Heart right ventricle (tissue), 16 donors: ENCODE results near the gene ERCC6L2. TPM values are rescaled to one million over a fixed set of nuclear protein-coding genes. Genes with fewer than 3 reads are reported as not detected.

Source experiments
- ATAC-seq, 8 donors: fragments of 200-7000 bp; cut with Tn5 transposase; one replicate each; pipeline ENCODE4 v1.9.1; 2020; ENCODE audit warnings: mild to moderate bottlenecking in 8 of 8, moderate library complexity in 8 of 8, moderate number of reproducible peaks in 1 of 8
- DNase-seq, 2 donors: peaks; one replicate each; pipeline ENCODE4 v3.0.0-alpha.2; 2020
- H3K27ac ChIP-seq, 10 donors: fragments of 200-600 bp; sonication (generic) in 2 of 10; one replicate each; pipeline versions ENCODE4 v1.5.0 to v1.8.0; 2020 to 2022; ENCODE audit warnings: mild to moderate bottlenecking in 3 of 10
- H3K27me3 ChIP-seq, 7 donors: fragments of 200-600 bp; one replicate each; pipeline ENCODE4 v1.8.0; 2021 to 2022; ENCODE audit warnings: mild to moderate bottlenecking in 2 of 7
- H3K36me3 ChIP-seq, 9 donors: fragments of 200-600 bp; sonication (generic) in 1 of 9; one replicate each; pipeline versions ENCODE4 v1.5.0 to v1.8.0; 2020 to 2022; ENCODE audit warnings: mild to moderate bottlenecking in 2 of 9
- H3K4me1 ChIP-seq, 9 donors: fragments of 200-600 bp; sonication (generic) in 1 of 9; one replicate each; pipeline versions ENCODE4 v1.5.0 to v1.8.0; 2020 to 2022; ENCODE audit warnings: mild to moderate bottlenecking in 4 of 9
- H3K4me3 ChIP-seq, 10 donors: fragments of 200-600 bp; sonication (generic) in 2 of 10; one replicate each; pipeline versions ENCODE4 v1.5.0 to v1.8.0; 2020 to 2022; ENCODE audit warnings: mild to moderate bottlenecking in 7 of 10, moderate library complexity in 2 of 10
- H3K9me3 ChIP-seq, 11 donors: fragments of 200-600 bp in 10 of 11; sonication (generic) in 2 of 11; one replicate each; pipeline versions ENCODE4 v1.5.0 to v1.8.0; 2013 to 2022; ENCODE audit warnings: mild to moderate bottlenecking in 2 of 11, control low read depth in 1 of 11, moderate library complexity in 1 of 11
- WGBS, 2 donors: extraction: QIAGEN DNeasy Blood & Tissue Kit; methylation state at CpG; one replicate each; pipeline ENCODE4 v1.1.7; 2013; ENCODE audit warnings: inconsistent platforms in 1 of 2; 5-methylcytosine and 5-hydroxymethylcytosine counted together
- intact Hi-C, 10 donors: fragments of 100-400 bp; cut with DNase I; formaldehyde crosslinking; loops; one replicate each; pipeline versions ENCODE4 v1.11.1 to v1.14.2; 2022
- polyA plus RNA-seq, 2 donors: library from polyadenylated mRNA; stranded (reverse); fragments of 200-250 nt; gene quantifications; one replicate each; pipeline ENCODE4 v1.2.3, GENCODE V29; 2013
- total RNA-seq, 10 donors: library from RNA; stranded (reverse); fragmentation: NEBNext Ultra II Directional in 3 of 10; extraction: Animal tissue kit (Norgen Biotek cat#: 25700) in 3 of 10; gene quantifications; one replicate each; pipeline versions ENCODE4 v1.2.1 to v1.2.4, GENCODE V29; 2021 to 2023
- TF ChIP-seq, protein P1 (sequence below), 9 donors: fragments of 200-600 bp; sonication (generic) in 2 of 9; IDR thresholded peaks; one replicate each; pipeline versions ENCODE4 v1.5.0 to v1.8.0; 2021 to 2022; ENCODE audit warnings: antibody characterized with exemption in 9 of 9, mild to moderate bottlenecking in 5 of 9, moderate library complexity in 1 of 9
- donor health status: Arrhythmogenic right ventricular cardiomyopathy.
- donor health status: ischemic (EF 13 %, LVEDD 7.1; RV severe dilation, severe dysfunction).
- donor health status: healthy with polysubstance abuse.
- donor health status: DM: no; HTN: yes; CAD: no.
- donor health status: DM: no; HTN: no; CAD: no.
- donor health status: ischemic (EF 25% LVEDD 6.9; RV normal size, moderate dysfunction).
- donor health status: ischemic (EF 25% LVEDD 5.7; RV mildly dilated, moderate dysfunction).
- donor health status: healthy.
- donor health status: DM: yes; HTN: yes; CAD: no.
- donor health status: Ischemic cardiomyopathy.
- donor health status: ischemic (EF 35%, LVEDD 5.7; RV mildly dilated, moderate dysfunction).
- donor health status: nonischemic (EF 11% LVEDD 7.7; RV severe dilation, severe dysfunction).
- donor health status: DM: yes; HTN: yes; CAD: no.
- donor health status: PGD.
- donor health status: ischemic (EF 29% LVEDD 5.4; RV normal size, mild dysfunction).
- donor health status: nonischemic (EF 23%, LVEDD 6.1; RV moderate dilation, normal function).

The ERCC6L2 gene
- total and polyA plus RNA-seq, 12 donors = 4.6 to 37.5 (median 26.4) TPM

DNA sequence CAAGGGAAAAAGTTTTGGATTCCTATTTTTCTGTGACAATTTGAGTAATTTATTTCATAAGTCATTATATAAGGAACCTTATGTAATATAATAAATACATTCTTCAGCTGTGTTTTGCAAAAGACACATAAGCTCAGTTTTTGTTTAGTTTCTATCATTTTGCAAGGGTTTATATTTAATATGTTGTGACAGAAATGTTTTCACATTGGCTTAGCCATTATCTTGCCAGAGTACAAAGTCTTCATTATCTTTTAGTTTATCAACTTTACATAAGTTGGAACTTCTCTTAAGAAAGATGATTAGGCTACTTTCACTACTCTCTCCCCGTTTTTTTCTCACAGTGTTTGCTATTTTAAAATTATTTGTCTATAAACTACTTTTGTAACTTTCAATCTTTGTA, 54.8 kb downstream of the ERCC6L2 start:
- Histone ChIP-seq H3K4me3 (no peak overlapping the region), H3K4me1 (no peaks in the 10 kb centered on the region), H3K9me3 (no peaks in the 10 kb centered on the region), H3K27me3 (no peaks in the 10 kb centered on the region), H3K36me3 (peaks cover 0 to 95% (median 38%) of the 10 kb centered on the region in 9 donors), H3K27ac (no peak overlapping the region)
- 89 to 94% methylated on average over 1 of the region's 1 CpG for WGBS, 2 donors
- DNase-seq (no peak), ATAC-seq (no peak)
- intact Hi-C loops = no loop called here
- TF ChIP-seq, protein P1, sequence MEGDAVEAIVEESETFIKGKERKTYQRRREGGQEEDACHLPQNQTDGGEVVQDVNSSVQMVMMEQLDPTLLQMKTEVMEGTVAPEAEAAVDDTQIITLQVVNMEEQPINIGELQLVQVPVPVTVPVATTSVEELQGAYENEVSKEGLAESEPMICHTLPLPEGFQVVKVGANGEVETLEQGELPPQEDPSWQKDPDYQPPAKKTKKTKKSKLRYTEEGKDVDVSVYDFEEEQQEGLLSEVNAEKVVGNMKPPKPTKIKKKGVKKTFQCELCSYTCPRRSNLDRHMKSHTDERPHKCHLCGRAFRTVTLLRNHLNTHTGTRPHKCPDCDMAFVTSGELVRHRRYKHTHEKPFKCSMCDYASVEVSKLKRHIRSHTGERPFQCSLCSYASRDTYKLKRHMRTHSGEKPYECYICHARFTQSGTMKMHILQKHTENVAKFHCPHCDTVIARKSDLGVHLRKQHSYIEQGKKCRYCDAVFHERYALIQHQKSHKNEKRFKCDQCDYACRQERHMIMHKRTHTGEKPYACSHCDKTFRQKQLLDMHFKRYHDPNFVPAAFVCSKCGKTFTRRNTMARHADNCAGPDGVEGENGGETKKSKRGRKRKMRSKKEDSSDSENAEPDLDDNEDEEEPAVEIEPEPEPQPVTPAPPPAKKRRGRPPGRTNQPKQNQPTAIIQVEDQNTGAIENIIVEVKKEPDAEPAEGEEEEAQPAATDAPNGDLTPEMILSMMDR (IDR thresholded peaks at IDR 0.05) = no peak

DNA sequence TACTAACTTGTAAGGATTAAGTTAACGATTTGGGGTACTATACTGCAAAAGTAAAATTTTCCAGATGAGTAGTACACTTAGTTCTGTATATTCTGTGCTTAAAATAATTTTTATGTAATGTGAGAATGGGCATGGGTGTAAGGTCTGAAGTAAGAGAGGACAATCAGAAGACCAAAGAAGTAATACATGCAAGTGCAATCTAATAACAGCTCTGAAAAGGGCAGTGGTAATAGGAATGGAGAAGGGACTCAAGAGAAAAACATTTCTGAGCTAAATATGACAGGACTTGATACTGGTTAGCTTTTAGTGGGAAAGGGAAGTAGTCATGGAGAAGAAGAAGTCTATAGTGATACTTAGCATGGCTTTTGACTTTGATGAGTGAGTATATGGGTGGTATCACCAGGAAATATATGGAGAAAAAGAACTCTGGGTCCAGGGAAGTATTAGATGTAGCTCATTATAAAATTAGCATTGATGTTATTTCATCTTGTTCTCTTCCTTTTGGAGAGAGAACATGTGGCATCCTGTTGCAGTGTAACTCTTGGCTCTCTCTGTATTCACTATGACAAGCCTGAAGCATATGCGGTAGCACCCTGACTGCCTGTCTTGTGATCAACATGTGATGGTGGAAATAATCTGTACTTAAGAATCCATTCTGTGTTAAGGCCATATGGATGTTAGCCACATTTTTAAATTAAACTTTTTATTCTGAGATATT, 60.5 kb downstream of the ERCC6L2 start:
- no peaks in the 10 kb centered on the region for H3K27me3 ChIP-seq
- no peaks in the 10 kb centered on the region for H3K4me1 ChIP-seq
- no peak overlapping the region for H3K27ac ChIP-seq
- H3K36me3 ChIP-seq = peaks cover 0 to 100% (median 34%) of the 10 kb centered on the region in 9 donors
- 89 to 95% methylated on average over 2 of the region's 2 CpGs for WGBS, 2 donors
- ATAC-seq (no peak), DNase-seq (no peak)
- intact Hi-C loops = no loop called here
- H3K4me3 ChIP-seq = no peak overlapping the region
- peaks cover 0 to 35% (median 4%) of the 10 kb centered on the region in 11 donors for H3K9me3 ChIP-seq
- TF ChIP-seq, protein P1 (IDR thresholded peaks at IDR 0.05) = no peak

DNA sequence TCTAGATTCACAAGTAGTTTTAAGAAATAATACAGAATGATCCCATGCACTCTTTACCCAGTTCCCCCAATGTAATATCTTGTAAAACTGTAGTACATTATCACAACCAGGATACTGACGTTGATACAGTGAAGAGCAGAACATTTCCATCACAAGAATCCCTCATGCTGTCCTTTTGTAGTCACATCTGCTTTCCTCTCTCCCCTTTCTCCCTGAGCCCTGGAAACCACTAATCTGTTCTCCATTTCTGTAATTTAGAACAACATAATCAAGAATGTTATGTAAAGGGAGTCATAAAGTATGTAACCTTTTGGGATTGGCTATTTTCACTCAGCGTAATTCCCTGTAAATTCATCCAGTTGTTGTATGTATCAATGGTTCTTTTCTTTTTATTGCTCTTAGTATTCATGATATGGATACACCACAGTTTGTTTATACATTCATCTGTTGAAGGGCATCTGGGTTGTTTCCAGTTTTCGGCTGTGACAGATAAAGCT, 61.1 kb downstream of the ERCC6L2 start:
- H3K27ac ChIP-seq = no peak overlapping the region
- H3K27me3 ChIP-seq = no peaks in the 10 kb centered on the region
- WGBS, 2 donors = 71 to 82% methylated on average over 3 of the region's 3 CpGs
- peaks cover 0 to 100% (median 34%) of the 10 kb centered on the region in 9 donors for H3K36me3 ChIP-seq
- no peak overlapping the region for H3K4me3 ChIP-seq
- H3K4me1 ChIP-seq = no peaks in the 10 kb centered on the region
- DNase-seq (no peak), ATAC-seq (no peak)
- H3K9me3 ChIP-seq = peaks cover 0 to 35% (median 4%) of the 10 kb centered on the region in 11 donors
- intact Hi-C loops = no loop called here
- TF ChIP-seq, protein P1 (IDR thresholded peaks at IDR 0.05) = no peak

DNA sequence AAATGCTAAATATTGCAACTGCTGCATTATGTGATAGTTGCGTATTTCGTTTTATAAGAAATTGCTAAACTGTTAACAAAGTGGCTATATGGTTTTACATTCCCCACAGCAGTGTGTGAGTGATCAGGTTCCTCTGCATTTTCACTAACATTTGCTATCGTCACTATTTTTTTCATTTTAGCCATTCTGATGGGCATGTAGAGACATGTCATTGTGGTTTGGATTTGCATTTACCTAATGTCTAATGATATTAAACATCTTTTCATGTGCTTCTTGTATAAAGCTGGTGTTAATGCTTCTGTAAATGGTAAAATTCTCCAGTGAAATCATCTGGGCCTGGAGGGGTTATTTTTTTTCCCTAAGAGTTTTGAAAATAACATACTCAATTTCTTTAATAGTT, 61.6 kb downstream of the ERCC6L2 start:
- Histone ChIP-seq H3K27me3 (no peaks in the 10 kb centered on the region), H3K27ac (no peak overlapping the region), H3K4me1 (no peaks in the 10 kb centered on the region), H3K36me3 (peaks cover 0 to 100% (median 36%) of the 10 kb centered on the region in 9 donors), H3K9me3 (peaks cover 0 to 35% (median 4%) of the 10 kb centered on the region in 11 donors), H3K4me3 (no peak overlapping the region)
- ATAC-seq = no peak
- no peak for DNase-seq
- 94 to 99% methylated on average over 3 of the region's 3 CpGs for WGBS, 2 donors
- intact Hi-C loops = no loop called here
- TF ChIP-seq, protein P1 (IDR thresholded peaks at IDR 0.05) = no peak
